Stimulated activated CD4-positive, alpha-beta T cell treated with anti-CD3 and anti-CD28 coated beads, Interleukin-1b, Interleukin-23, amount 100 ng/mL, for 4 hours (primary cell): Measurements from ENCODE around the gene GOLIM4.
"Not testable (repeated sequence)": the region's sequence is repeated elsewhere in the genome, so short reads cannot be mapped to it uniquely, and the experiment has no call there.

Experiments used
- DNase-seq, 2 donors: peaks; one replicate each; pipeline ENCODE4 v3.0.0-alpha.2; 2020; ENCODE audit warnings: low read depth in 2 of 2

The GOLIM4 gene, protein sequence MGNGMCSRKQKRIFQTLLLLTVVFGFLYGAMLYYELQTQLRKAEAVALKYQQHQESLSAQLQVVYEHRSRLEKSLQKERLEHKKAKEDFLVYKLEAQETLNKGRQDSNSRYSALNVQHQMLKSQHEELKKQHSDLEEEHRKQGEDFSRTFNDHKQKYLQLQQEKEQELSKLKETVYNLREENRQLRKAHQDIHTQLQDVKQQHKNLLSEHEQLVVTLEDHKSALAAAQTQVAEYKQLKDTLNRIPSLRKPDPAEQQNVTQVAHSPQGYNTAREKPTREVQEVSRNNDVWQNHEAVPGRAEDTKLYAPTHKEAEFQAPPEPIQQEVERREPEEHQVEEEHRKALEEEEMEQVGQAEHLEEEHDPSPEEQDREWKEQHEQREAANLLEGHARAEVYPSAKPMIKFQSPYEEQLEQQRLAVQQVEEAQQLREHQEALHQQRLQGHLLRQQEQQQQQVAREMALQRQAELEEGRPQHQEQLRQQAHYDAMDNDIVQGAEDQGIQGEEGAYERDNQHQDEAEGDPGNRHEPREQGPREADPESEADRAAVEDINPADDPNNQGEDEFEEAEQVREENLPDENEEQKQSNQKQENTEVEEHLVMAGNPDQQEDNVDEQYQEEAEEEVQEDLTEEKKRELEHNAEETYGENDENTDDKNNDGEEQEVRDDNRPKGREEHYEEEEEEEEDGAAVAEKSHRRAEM

DNA sequence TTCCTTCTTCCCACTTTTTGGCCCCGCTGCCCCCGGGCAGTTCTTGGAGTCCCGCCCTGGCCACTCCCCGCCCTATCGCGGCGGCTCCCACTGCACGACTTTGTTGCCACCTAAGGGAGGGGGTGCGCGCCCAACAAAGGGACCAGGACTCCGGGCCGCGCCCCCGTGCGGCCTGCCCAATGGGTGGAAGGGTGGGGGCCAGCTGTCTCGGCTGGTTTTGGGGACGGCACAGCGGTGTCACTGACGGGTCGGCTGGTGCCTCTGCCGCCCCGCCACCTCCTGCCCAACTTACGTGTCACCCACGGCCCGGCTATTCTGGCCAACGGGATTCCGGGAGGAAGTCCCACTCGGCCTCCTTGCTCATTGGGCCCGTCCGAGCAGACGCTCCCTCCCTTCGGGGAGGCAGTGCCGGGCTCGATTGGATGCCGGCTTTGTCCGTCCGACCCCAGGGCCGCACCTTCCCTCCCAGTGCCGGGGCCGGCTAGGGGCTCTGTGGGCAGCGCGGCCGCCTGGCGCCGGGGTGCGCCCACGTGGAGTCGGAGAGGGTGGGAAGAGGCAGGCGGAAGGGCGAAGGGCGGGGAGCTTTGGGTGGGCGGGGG is at the start of gene GOLIM4:
GOLIM4 (minus strand) TSS at position 314 of the 599 bp plus-strand sequence. CDS start 639 bp downstream, outside the sequence.
- peak in 1 of 2 donors; percentile 29 for DNase-seq

DNA sequence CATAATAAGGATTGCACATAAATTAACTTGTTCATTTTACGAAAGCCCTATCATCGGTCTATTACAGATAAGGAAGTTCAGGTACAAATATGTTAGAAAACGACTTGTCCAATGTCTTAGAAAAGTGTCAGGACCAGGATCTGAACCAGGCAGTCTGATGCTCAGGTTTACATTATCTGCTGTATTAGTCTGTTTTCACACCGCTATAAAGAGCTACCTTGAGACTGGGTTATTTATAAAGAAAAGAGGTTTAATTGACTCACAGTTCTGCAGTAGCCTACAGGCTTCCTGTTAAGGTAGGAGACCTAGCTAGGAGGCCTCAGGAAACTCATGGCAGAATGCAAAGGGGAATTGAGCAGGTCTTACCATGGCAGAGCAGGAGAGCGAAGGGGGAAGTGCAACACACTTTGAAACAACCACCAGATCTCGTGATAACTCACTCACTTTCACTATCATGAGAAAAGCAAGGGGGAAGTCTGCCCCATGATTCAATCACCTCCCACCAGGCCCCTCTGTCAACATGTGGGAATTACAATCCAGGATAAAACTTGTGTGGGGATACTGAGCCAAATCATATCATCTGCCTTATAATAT is 45.8 kb upstream of the GOLIM4 start:
- no peak for DNase-seq

DNA sequence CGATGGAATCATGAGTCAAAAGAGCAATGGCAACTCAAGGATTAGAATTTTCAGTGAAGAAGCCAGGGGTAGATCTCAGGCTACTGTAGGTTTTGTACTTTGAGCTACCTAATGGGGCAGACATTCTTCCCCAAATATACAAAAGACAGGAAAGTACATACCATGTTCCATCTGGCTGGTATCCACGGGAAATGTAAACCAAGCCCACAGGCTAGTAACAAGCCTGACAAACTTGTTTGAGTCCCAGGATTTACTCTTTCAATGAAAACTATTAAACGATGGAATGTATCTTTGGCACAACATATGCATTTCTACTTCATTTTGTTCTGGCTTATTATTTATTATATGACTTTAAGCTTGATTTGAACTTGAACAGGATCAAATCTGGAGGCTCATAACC is 44.2 kb upstream of the GOLIM4 start:
- no peak for DNase-seq

DNA sequence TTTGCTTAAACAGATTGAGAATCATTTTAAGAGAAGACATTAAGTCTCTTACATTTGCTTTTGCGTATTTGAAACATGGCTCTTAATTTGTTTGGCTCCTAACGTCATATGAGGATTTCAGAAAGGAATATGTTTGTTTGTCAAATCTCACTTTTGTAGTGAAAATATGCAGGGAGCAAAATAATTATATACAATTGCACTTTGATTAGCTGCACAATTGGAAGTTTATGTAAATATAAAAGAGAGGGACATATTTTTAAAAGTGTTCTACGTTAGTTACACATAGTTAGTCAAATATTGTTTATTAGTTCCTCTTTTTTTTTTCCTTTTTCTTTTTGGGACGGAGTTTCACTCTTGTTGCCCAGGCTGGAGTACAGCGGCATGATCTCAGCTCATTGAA is 42.7 kb upstream of the GOLIM4 start:
- no peak for DNase-seq

DNA sequence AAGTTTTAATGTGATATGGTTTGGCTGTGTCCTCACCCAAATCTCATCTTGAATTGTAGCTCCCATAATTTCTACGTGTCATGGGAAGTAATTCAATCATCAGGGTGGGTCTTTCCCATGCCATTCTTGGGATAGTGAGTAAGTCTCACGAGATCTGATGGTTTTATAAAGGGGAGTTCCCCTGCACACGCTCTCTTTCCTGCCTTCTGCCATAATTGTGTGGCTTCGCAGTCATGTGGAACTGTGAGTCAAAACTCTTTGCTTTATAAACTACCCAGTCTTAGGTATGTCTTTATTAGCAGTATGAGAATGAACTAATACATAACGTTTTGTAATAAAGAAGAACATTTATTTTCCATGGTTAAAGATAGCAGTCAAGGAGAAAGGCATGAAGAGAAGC is 39.2 kb upstream of the GOLIM4 start:
- DNase-seq, result no peak

DNA sequence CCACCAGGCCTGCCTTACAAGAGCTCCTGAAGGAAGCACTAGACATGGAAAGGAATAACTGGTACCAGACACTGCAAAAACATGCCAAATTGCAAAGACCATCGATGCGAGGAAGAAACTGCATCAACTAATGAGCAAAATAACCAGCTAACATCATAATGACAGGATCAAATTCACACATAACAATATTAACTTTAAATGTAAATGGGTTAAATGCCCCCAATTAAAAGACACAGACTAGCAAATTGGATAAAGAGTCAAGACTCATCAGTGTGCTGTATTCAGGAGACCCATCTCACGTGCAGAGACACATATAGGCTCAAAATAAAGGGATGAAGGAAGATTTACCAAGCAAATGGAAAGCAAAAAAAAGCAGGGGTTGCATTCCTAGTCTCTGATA is 34.5 kb upstream of the GOLIM4 start:
- DNase-seq, result not testable (repeated sequence)

DNA sequence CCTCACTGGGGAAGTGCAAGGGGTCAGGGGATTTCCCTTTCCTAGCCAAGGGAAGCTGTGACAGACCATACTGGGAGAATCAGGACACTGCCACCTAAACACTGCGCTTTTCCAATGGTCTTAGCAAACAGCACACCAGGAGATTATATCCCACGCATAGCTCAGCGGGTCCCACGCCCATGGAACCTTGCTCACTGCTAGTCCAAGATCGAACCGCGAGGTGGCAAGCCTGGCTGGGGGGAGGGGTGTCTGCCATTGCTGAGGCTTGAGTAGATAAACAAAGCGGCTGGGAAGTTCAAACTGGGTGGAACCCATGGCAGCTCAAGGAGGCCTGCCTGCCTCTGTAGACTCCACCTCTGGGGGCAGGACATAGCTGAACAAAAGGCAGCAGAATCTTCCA is 32.7 kb upstream of the GOLIM4 start:
- not testable (repeated sequence) for DNase-seq

DNA sequence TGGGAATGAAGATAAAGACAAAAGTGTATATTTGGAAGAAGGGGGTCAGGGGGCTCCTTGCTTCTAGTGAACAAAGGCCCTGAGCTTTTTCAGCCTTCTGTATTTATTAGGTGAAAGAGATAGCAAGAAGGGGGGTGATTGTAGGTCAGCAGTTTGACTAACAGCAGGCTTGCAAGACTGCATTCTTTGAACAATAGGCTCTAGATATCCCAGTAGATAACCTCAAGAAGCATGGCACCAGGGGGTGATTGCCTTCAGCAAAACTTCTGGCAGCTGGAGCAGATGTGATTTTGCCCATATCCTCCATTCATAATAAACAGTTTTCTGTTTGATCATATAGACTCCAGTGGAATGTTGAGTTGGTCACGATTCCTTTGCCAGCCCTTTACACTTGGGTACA is 31.7 kb upstream of the GOLIM4 start:
- no peak for DNase-seq

DNA sequence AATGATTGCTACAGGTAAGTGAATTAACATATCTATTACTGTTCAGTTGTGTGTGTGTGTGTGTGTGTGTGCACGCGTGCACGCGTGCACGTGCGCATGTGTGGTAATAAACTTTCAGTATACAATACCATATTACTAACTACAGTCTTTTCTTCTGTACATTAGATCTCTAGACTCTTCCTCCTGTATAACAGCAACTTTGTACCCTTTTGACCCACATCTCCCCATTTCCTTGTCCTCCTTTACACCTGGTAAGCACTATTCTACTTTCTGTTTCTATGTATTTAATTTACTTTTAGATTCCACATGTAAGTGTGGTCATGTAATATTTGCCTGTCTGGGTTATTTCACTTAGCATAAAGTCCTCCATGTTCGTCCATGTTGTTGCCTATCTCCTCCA is 29.1 kb upstream of the GOLIM4 start:
- no peak for DNase-seq

DNA sequence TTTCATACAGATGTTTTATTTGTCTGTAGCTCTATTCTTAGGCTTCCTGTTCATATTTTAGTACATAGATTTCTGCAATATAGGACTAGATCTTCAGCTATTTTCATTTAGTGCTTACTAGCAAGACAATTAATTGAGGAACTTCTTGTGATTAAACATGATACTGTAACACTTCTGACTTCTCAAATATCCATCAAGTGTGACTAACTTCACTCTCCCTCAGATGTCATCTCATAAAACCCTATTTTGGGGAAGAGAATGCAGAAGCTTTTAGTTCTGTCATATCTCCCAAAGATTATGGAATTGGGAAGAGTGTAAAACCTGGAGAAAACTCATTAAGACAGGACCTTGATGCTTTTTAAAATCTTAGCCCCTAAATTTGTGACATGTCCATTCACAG is 28.6 kb upstream of the GOLIM4 start:
- no peak for DNase-seq

DNA sequence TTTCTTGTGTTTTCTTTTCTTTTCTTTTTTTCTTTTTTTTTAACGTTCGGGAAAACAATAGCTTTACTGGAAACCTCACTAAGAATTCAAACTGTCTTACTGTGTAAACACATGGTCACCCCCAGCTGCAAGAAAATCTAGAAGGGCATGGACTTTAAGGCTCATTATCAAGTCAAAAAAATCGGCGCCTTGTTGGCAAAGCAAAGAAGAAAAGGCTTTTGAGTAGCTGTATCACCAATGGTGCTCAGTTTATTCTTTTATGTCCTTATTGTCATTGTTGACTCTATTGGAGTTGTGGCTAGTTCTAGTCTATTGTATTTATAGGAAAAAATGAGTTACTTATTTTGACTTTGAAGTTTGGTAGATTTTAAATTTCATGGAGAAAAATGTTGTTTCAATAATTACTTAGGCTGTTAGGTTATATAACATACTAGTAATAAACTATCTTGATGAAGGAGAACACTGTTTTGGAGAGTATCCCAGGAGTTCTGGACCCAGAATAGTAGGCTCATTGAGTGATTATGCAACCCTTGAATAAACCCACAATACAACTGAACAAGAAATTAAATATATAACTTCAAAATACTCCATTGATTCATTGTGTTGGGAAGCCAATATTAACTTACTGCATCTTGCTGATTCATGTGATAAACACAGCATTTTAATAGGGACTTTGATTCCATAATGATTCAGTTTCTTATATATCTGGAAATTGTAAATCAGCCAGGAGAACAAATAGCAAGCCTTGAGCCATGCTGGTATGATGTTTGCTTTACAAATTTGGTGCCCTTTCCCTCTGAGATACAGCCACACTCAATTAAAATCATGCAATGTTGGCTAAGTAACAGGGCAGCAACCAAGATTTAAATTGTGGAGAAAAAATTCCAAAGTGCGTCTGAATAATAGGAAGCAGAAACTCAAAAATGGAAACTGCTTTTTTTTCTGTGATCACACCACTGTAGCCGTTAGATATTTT is 27.8 kb upstream of the GOLIM4 start:
- DNase-seq, result no peak

DNA sequence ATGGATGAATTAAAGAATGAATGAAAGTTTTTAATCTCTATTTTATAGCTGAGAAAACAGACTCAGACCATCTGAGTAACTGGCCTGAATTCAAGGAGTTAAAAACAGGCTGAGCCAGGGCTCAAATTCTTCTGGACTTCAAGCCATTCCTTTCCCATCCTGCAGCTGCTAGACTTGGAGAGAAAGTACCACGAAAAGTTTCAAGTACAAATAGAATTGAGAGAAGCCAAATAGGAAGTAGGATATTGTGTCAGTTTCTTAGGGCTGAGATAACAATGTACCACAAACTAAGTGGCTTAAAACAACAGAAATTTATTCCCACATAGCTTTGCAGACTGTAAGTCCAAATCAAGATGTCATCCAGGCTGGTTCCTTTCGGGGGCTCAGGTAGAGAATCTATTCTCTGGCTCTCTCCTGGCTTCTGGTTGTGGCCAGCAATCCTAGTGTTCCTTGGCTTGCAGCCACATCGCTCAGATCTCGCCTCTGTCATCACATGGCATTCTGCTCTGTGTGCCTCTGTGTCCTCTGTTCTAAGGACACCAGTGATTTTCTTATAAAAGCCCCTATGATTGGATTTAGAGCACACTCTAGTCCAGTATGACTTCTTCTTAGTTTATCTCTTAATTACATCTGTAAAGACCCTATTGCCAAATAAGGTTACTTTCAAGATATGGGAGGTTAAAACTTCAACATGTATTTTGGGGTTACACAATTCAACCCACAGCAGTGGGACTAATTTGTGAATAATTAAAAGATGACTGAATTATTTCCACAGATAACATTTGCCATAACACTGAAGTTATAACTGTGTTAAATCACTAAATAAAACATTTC is 25.7 kb upstream of the GOLIM4 start:
- no peak for DNase-seq

DNA sequence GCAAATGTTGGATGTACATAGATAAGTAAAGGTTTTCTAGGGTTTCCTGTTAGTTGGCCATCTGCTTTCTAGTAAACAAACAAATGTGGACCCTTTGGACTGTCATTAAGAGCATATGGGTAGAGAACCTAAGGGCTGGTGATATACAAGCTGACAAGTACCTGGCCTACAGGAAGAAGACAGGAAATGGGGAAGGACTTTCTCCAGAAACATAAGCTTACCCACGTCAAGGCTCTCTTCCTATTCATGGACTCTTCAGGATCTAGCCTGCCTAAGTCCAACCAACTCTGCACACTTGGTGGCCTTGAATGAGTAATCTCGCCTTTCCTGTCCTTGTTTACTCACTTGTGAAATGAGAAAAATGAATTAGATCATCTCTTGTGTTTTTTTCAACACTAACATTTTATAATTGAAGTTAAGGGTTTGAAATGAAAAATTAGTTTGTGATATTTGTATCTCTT is 22.2 kb upstream of the GOLIM4 start:
- DNase-seq, result no peak

DNA sequence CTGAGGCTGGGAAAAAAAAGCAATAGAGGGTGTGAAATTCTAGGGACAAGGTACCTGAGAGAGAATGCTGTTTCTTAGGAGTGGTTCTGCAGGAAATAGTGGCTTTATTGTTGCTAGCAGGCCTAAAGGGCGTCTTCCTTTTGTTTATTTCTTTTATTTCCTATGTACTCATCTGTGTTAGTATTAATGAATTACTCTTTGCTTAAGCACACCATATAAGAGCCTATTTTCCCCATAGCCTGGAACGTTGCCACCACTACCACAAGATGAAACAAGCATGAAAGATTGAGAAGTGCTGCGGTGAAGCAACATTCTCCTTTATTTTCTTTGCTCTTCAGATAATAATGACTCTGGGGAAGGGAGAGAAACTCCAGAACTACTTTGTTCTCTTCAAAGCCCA is 21.3 kb upstream of the GOLIM4 start:
- no peak for DNase-seq

DNA sequence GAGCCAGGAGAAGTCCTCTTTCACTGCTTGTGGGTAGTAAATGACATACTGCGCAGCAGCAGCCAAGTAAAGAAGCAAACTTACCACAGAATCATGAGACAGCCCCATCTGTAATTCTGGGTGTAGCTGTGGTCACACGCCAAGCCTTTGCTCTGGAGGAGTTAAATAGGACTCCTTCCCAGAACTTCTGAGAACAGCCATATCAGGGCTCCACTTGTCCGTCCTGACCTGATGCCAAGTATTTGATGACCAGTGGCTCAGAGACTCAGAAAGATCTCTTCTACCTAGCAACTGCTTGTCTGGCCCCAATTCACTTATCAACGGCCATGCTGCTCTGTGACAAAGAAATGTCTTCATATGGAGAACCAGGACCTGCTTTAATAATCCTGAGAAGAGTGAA is 20.6 kb upstream of the GOLIM4 start:
- no peak for DNase-seq

DNA sequence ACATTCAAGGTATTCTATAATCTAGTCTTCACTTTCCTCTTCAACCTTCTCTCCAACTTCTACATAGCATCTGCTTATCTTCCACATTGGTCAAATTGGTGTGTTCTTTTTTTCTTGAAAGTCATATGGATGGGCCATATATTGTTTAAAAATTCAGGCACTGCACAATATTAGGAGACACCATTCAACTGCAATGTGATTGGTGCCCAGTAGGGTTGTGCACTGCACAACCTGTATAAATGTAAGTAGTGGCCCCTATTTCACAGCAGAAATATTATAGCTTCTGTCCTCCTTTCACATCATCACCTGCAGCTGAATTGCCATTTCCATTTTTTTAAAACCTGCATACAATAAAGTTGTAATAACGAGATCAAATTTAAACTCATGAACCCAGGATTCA is 18.1 kb upstream of the GOLIM4 start:
- no peak for DNase-seq

DNA sequence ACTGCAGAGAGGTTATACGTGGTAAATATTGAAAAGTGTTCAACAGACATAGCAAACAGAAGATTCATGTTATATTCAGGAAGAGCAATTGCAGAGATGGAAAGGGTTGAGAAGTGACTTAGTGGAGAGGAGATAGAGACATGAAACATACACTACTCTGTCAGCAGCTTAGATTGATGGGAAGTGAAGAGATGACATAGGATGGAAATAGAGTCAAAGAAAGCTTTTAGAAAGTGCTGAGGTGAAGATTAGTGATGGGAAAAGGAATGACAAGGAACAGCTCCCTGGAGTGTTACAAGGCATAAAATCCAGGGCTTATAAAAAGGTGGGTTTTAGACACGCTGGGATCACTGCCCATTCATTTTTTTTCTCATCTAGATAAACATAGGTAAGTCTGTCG is 17.2 kb upstream of the GOLIM4 start:
- no peak for DNase-seq

DNA sequence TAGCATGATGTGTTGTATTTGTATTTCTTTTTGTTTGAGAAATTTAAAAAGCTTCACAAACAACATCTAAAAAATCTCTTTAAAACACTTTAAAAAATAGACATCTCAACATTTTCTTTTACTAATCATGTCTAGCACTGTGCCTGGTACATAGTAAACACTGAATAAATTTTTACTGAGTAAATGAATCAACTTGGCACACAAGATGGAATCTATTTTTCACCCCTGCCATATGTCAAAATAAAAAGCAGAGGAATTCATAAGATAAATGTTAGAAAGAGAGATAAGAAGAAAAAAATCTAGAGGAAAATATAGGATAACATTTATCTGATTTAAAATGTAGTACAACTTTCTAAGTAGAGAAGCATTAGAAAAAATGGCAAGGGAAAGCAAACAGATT is 8.6 kb upstream of the GOLIM4 start:
- no peak for DNase-seq

DNA sequence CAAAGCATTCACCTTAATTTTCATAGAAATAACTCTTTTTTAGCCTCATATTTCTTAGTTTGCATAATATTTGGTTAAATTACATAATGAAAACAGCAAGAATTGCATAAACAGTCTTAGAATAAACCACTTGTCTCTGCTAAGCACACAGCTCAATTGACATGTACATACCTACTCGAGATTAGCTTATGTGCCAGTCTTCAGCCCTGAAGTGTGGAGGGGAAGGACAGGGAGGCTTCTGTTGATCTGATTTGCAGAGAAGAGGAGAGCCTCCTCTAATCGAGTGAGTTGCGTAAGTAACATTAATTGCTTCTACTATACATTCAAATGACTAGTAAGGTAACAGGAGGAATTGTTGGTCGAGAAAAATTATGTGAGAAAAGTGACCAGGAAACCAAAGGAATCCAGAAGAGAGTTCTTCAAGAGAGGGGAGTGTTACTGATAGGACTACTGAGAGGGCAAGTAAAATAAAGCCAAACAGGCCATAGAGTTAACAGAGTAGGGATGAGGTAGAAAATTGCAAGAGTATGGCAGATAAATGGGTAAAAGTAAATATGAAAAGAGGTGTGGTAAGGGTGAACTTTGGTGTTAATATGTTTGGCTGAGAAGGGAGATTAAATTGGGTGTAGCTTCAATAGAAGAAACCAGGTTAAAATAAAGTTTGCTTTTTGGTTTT is 7.1 kb upstream of the GOLIM4 start:
- no peak for DNase-seq
